Measurements from ENCODE around the gene HNRNPM. TPM values are rescaled to one million over a fixed set of nuclear protein-coding genes. Genes with fewer than 3 reads are reported as not detected.
A peak's percentile ranks its signal among the peaks of the same experiment; 100 is the strongest.

Gene HNRNPM
- total RNA-seq, 4 donors from 2014 or later: 80.4 to 158 (median 111) TPM

DNA sequence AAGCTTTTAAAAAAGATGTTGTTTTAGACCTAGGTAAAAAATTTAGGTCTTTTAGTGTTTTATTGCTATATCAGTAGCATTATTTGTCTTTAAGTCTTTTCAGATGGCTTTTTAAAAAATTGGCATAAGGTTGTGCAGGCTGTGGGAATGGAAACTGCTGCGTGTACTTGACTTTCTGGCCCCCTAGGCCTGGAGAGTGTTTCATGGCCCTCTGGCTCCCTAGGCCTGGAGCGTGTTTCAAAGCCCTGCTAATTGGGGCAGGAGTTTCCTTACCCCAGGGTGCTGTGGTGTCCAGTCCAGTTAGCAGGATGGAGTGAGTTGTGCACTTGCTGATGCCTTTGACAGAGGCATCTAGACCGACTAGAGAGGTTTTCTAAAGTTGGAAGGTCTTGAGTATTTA lies 33.8 kb downstream of the HNRNPM start:
- DNase-seq (ENCODE audit: low spot score) (no peak), ATAC-seq (ENCODE audit: low FRiP score) (no peak)
- TF ChIP-seq, protein P1, sequence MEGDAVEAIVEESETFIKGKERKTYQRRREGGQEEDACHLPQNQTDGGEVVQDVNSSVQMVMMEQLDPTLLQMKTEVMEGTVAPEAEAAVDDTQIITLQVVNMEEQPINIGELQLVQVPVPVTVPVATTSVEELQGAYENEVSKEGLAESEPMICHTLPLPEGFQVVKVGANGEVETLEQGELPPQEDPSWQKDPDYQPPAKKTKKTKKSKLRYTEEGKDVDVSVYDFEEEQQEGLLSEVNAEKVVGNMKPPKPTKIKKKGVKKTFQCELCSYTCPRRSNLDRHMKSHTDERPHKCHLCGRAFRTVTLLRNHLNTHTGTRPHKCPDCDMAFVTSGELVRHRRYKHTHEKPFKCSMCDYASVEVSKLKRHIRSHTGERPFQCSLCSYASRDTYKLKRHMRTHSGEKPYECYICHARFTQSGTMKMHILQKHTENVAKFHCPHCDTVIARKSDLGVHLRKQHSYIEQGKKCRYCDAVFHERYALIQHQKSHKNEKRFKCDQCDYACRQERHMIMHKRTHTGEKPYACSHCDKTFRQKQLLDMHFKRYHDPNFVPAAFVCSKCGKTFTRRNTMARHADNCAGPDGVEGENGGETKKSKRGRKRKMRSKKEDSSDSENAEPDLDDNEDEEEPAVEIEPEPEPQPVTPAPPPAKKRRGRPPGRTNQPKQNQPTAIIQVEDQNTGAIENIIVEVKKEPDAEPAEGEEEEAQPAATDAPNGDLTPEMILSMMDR (IDR thresholded peaks at IDR 0.05): no peak

GRCh38 chr19:8481201-8481600 lies 36.4 kb downstream of the HNRNPM start:
- ATAC-seq (ENCODE audit: low FRiP score) (no peak), DNase-seq (ENCODE audit: low spot score) (no peak)
- TF ChIP-seq, protein P1 (IDR thresholded peaks at IDR 0.05): no peak

DNA sequence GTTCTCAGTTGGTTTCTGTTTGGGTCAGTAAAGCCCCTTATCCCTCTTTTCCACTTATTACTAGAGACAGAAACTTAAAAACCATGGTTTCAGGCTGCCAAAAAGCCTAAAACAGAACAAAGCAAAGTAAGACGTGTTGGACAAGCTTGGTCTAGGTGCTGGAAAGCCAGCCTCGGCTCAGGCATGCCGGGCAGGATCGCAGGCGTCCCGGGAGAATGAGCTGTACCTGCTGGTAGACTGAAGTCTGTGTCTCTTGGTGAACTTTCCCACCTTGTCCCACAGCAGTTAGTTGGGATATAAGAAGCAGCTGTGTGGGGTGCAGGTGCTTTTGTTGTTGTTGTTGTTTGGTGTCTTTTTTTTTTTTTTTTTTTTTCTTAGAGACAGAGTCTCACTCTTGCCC lies 36.8 kb downstream of the HNRNPM start:
- ATAC-seq (ENCODE audit: low FRiP score) (no peak), DNase-seq (ENCODE audit: low spot score) (no peak)
- TF ChIP-seq, protein P1 (IDR thresholded peaks at IDR 0.05): no peak

DNA sequence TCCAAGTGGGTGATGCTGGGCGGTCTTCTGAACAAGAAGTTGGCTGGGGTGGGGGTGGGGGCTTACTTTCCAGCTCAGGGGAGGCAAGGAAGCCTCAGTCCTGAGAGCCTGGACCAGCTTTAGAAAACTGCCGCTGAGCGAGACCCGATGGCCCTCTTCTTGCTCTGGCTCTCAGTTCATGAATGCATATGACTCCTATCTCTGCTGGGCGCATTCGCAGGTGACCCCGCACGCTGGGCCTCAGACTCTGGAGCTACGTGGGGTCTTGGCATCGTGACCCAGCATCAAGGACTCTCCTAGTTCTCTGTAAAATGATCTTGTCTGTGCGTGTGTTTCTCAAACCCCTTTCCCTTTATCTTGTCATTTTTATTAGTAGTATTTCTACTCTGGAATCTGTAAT lies 37.9 kb downstream of the HNRNPM start:
- ATAC-seq (ENCODE audit: low FRiP score) (no peak), DNase-seq (ENCODE audit: low spot score) (no peak)
- TF ChIP-seq, protein P1 (IDR thresholded peaks at IDR 0.05): no peak

GRCh38 chr19:8483165-8483564 lies 38.4 kb downstream of the HNRNPM start:
- TF ChIP-seq, protein P1 (IDR thresholded peaks at IDR 0.05): no peak
- ATAC-seq (ENCODE audit: low FRiP score) (no peak), DNase-seq (ENCODE audit: low spot score) (no peak)

DNA sequence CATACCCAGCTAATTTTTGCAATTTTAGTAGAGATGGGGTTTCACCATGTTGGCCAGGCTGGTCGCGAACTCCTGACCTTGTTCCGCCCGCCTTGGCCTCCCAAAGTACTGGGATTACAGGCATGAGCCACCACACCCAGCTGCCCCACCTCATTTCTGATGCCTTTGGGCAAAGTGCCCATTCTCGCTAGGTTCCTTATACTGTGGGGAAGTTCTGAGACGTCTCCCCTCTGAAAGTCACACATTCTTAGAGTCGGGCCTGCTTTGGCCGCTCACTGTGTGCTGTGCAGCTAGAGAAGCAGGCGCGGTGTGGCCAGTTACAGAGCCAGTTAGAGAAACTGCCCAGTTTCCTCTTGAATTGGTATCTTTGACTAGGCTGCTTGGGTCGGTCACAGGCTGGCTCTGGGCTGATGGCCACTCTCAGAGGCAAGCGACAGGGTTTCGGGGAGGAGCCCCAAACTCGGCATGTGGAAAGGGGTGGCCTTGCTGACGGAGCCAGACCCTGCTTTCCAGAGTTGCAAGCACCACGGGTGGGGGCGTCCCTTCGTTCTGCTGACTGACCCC lies 39.6 kb downstream of the HNRNPM start:
- DNase-seq (ENCODE audit: low spot score): no peak
- TF ChIP-seq, protein P1 (IDR thresholded peaks at IDR 0.05): no peak
- ATAC-seq (ENCODE audit: low FRiP score): no peak

GRCh38 chr19:8485561-8486371 lies 41.0 kb downstream of the HNRNPM start:
- no peak for DNase-seq (ENCODE audit: low spot score)
- ATAC-seq (ENCODE audit: low FRiP score): peak; percentile 26

More at GRCh38 chr19:8485561-8486371, 41.0 kb downstream of the HNRNPM start:
- TF ChIP-seq, protein P1 (IDR thresholded peaks at IDR 0.05): no peak
